Mesendoderm (in vitro differentiated cells): ENCODE results near the gene NCOR2.

ENCODE experiments used
- DNase-seq: peaks from one replicate; pipeline ENCODE4 v3.0.0; 2013
- H2AK5ac ChIP-seq: 2 replicates; pipeline ENCODE4 v1.6.1; 2013; ENCODE audit warnings: low read length, inconsistent platforms
- H2BK120ac ChIP-seq: 2 replicates; pipeline ENCODE4 v1.6.1; 2013; ENCODE audit warnings: low read depth, mild to moderate bottlenecking, low read length, moderate library complexity, mixed read lengths
- H2BK15ac ChIP-seq: replicated peaks from 2 replicates; pipeline ENCODE4 v1.6.1; 2013; ENCODE audit warnings: low read depth, mild to moderate bottlenecking, moderate library complexity
- H2BK5ac ChIP-seq: 2 replicates; pipeline ENCODE4 v1.6.1; 2013; ENCODE audit warnings: low read length, inconsistent platforms
- H3K18ac ChIP-seq: 2 replicates; pipeline ENCODE4 v1.6.1; 2013; ENCODE audit warnings: mild to moderate bottlenecking, low read length, mixed read lengths
- H3K23ac ChIP-seq: one replicate; pipeline ENCODE4 v1.6.1; 2013; ENCODE audit warnings: low read length
- H3K27ac ChIP-seq: 2 replicates; pipeline ENCODE4 v1.5.1; 2013; ENCODE audit warnings: low read depth, mild to moderate bottlenecking, inconsistent platforms, low read length, moderate library complexity
- H3K27me3 ChIP-seq: 2 replicates; pipeline ENCODE4 v1.6.1; 2013; ENCODE audit warnings: low read length, control low read depth, mild to moderate bottlenecking, inconsistent platforms; ENCODE audit not compliant: insufficient read depth, poor library complexity
- H3K36me3 ChIP-seq: 2 replicates; pipeline ENCODE4 v1.6.1; 2013; ENCODE audit warnings: low read length, inconsistent platforms; ENCODE audit not compliant: control insufficient read depth, insufficient read depth
- H3K4ac ChIP-seq: one replicate; pipeline ENCODE4 v1.6.1; 2013; ENCODE audit warnings: low read depth, mild to moderate bottlenecking, low read length, moderate library complexity
- H3K4me1 ChIP-seq: 2 replicates; pipeline ENCODE4 v1.6.1; 2013; ENCODE audit warnings: low read depth, low read length, inconsistent platforms; ENCODE audit not compliant: control insufficient read depth
- H3K4me2 ChIP-seq: 2 replicates; pipeline ENCODE4 v1.6.1; 2013; ENCODE audit warnings: low read length
- H3K4me3 ChIP-seq: 2 replicates; pipeline ENCODE4 v1.5.1; 2013; ENCODE audit warnings: mild to moderate bottlenecking, low read length
- H3K56ac ChIP-seq: one replicate; pipeline ENCODE4 v1.6.1; 2013; ENCODE audit warnings: low read length
- H3K79me1 ChIP-seq: 2 replicates; pipeline ENCODE4 v1.6.1; 2013; ENCODE audit warnings: low read length, inconsistent platforms
- H3K79me2 ChIP-seq: 2 replicates; pipeline ENCODE4 v1.6.1; 2013; ENCODE audit warnings: mild to moderate bottlenecking, low read length; ENCODE audit not compliant: control insufficient read depth, insufficient read depth
- H3K9ac ChIP-seq: 2 replicates; pipeline ENCODE4 v1.6.1; 2013; ENCODE audit warnings: low read length, inconsistent platforms
- H4K5ac ChIP-seq: one replicate; pipeline ENCODE4 v1.6.1; 2013; ENCODE audit warnings: low read length
- H4K8ac ChIP-seq: one replicate; pipeline ENCODE4 v1.6.1; 2013; ENCODE audit warnings: low read depth, mild to moderate bottlenecking, control low read depth, low read length, moderate library complexity
- WGBS: extraction: QIAGEN DNeasy Blood & Tissue Kit; methylation state at CpG from one replicate; pipeline ENCODE4 v1.1.7; 2013; ENCODE audit warnings: low lambda C conversion rate, missing lambda C conversion rate; ENCODE audit not compliant: insufficient coverage; ENCODE audit errors: extremely low coverage; 5-methylcytosine and 5-hydroxymethylcytosine counted together

Gene NCOR2

GRCh38 chr12:124611559-124612409 is 44.4 kb upstream of the NCOR2 start:
- Histone ChIP-seq H3K18ac (no peak overlapping the region), H3K27ac (no peak overlapping the region), H3K4me2 (no peak overlapping the region), H3K79me1 (no peaks in the 10 kb centered on the region), H3K9ac (no peak overlapping the region), H2BK15ac (no peak overlapping the region), H3K79me2 (no peaks in the 10 kb centered on the region), H4K8ac (no peak overlapping the region), H3K27me3 (no peaks in the 10 kb centered on the region), H2AK5ac (no peak overlapping the region), H3K36me3 (no peaks in the 10 kb centered on the region), H4K5ac (no peak overlapping the region), H2BK120ac (no peak overlapping the region), H2BK5ac (no peak overlapping the region), H3K4ac (no peak overlapping the region), H3K4me1 (no peaks in the 10 kb centered on the region), H3K23ac (no peak overlapping the region), H3K56ac (no peak overlapping the region), H3K4me3 (no peak overlapping the region)
- DNase-seq, result no peak
- no CpG with 5 or more reads among the region's 15 CpGs for WGBS

- H3K79me1 ChIP-seq, result no peaks in the 10 kb centered on the region
- H3K9ac ChIP-seq, result no peak overlapping the region
- no peak overlapping the region for H3K18ac ChIP-seq
- no peaks in the 10 kb centered on the region for H3K4me1 ChIP-seq
- no peaks in the 10 kb centered on the region for H3K36me3 ChIP-seq
- WGBS, result no CpG with 5 or more reads among the region's 23 CpGs
- H2AK5ac ChIP-seq, result no peak overlapping the region
- no peak for DNase-seq
- no peaks in the 10 kb centered on the region for H3K79me2 ChIP-seq
- no peaks in the 10 kb centered on the region for H3K27me3 ChIP-seq
- no peak overlapping the region for H3K56ac ChIP-seq
- no peak overlapping the region for H3K4me3 ChIP-seq
- H4K5ac ChIP-seq, result no peak overlapping the region
- H2BK15ac ChIP-seq, result no peak overlapping the region
- H4K8ac ChIP-seq, result no peak overlapping the region
- no peak overlapping the region for H2BK120ac ChIP-seq
- no peak overlapping the region for H3K23ac ChIP-seq
- no peak overlapping the region for H3K27ac ChIP-seq
- H3K4ac ChIP-seq, result no peak overlapping the region
- H2BK5ac ChIP-seq, result no peak overlapping the region
- H3K4me2 ChIP-seq, result no peak overlapping the region
Observed at GRCh38 chr12:124610629-124611558, 43.5 kb upstream of the NCOR2 start.

DNA sequence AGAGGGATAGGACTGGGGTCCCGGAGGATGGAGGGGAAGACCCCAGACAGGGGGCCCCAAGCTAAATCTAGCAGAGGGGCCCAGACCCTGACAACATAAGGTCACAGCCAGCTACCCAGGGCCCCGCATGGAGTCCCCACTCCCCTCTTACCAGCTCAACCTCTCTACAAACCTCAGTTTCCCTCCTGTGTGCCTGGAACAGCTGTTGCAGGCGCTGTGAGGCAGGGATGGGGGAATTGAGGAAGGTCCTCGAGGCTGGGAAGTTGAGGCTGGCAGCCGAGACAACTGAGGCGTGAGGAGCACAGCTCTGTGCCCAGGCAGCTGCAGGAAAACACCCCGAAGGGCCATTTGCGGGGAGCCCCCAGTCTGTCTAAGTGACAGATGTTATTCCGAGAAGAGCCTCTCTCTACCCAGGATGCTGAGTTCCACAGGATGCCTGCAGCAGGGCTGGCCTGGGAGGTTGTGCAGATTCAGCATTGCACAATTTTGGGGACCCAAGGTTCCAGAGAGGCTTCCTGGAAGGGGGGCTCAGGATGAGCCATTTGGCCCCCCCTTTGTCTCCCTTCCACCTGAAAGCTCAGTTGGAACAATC is 42.7 kb upstream of the NCOR2 start:
- no peak overlapping the region for H2BK15ac ChIP-seq
- no peak overlapping the region for H4K8ac ChIP-seq
- H3K79me1 ChIP-seq, result no peaks in the 10 kb centered on the region
- H3K4me2 ChIP-seq, result no peak overlapping the region
- no peak overlapping the region for H3K4ac ChIP-seq
- no peak overlapping the region for H4K5ac ChIP-seq
- no peak overlapping the region for H3K23ac ChIP-seq
- H3K9ac ChIP-seq, result no peak overlapping the region
- no peak overlapping the region for H3K4me3 ChIP-seq
- H3K36me3 ChIP-seq, result no peaks in the 10 kb centered on the region
- no peak overlapping the region for H2AK5ac ChIP-seq
- no CpG with 5 or more reads among the region's 9 CpGs for WGBS
- no peaks in the 10 kb centered on the region for H3K27me3 ChIP-seq
- no peak overlapping the region for H3K56ac ChIP-seq
- no peak overlapping the region for H3K27ac ChIP-seq
- no peak overlapping the region for H2BK120ac ChIP-seq
- H2BK5ac ChIP-seq, result no peak overlapping the region
- H3K4me1 ChIP-seq, result no peaks in the 10 kb centered on the region
- DNase-seq, result no peak
- H3K18ac ChIP-seq, result no peak overlapping the region
- no peaks in the 10 kb centered on the region for H3K79me2 ChIP-seq

GRCh38 chr12:124609041-124609989 is 41.9 kb upstream of the NCOR2 start:
- H3K4me2 ChIP-seq, result no peak overlapping the region
- no peak overlapping the region for H3K56ac ChIP-seq
- no peak overlapping the region for H4K8ac ChIP-seq
- no peak overlapping the region for H2AK5ac ChIP-seq
- no peak overlapping the region for H3K4ac ChIP-seq
- no peaks in the 10 kb centered on the region for H3K36me3 ChIP-seq
- no peak overlapping the region for H3K23ac ChIP-seq
- H3K18ac ChIP-seq, result no peak overlapping the region
- peak; percentile 38 for DNase-seq
- no peaks in the 10 kb centered on the region for H3K79me1 ChIP-seq
- no peak overlapping the region for H2BK15ac ChIP-seq
- no peak overlapping the region for H4K5ac ChIP-seq
- no CpG with 5 or more reads among the region's 32 CpGs for WGBS
- H3K79me2 ChIP-seq, result no peaks in the 10 kb centered on the region
- no peak overlapping the region for H2BK120ac ChIP-seq
- H3K9ac ChIP-seq, result no peak overlapping the region
- no peak overlapping the region for H3K27ac ChIP-seq
- no peak overlapping the region for H2BK5ac ChIP-seq
- H3K27me3 ChIP-seq, result no peaks in the 10 kb centered on the region
- no peaks in the 10 kb centered on the region for H3K4me1 ChIP-seq
- H3K4me3 ChIP-seq, result no peak overlapping the region

DNA sequence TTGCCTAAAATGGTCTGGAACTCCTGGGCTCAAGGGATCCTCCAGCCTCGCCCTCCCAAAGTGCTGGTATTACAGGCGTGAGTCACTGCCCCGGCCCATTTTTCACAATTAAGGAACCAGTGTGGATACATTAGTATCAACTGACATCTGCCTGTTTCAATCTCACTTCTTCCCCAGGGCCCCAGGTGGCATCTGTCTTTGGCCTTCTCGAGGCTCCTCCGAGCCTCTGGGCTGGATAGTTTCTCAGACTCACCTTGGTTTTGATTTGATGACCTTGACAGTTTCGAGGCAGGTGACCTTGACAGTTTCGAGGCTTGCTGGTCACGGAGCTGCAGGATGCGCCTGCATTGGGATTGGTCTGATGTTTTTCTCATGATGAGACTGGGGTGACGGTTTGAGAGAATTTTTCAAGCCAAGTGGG is 41.0 kb upstream of the NCOR2 start:
- Histone ChIP-seq H3K36me3 (no peaks in the 10 kb centered on the region), H3K18ac (no peak overlapping the region), H2AK5ac (no peak overlapping the region), H3K4me2 (no peak overlapping the region), H3K27ac (no peak overlapping the region), H3K56ac (no peak overlapping the region), H3K4me3 (no peak overlapping the region), H3K79me2 (no peaks in the 10 kb centered on the region), H3K23ac (no peak overlapping the region), H3K27me3 (no peaks in the 10 kb centered on the region), H4K5ac (no peak overlapping the region), H3K4me1 (no peaks in the 10 kb centered on the region), H3K9ac (no peak overlapping the region), H2BK5ac (no peak overlapping the region), H2BK120ac (no peak overlapping the region), H3K79me1 (no peaks in the 10 kb centered on the region), H3K4ac (no peak overlapping the region), H4K8ac (no peak overlapping the region), H2BK15ac (no peak overlapping the region)
- no peak for DNase-seq
- no CpG with 5 or more reads among the region's 10 CpGs for WGBS
